NCI-H2227 (cell line): Measurements from ENCODE around the gene TNNI2.

ENCODE experiments used
- DNase-seq: peaks from one replicate; lab custom pipeline; 2025; ENCODE audit not compliant: unreplicated experiment; lab: John Stamatoyannopoulos, UW

Gene TNNI2

DNA sequence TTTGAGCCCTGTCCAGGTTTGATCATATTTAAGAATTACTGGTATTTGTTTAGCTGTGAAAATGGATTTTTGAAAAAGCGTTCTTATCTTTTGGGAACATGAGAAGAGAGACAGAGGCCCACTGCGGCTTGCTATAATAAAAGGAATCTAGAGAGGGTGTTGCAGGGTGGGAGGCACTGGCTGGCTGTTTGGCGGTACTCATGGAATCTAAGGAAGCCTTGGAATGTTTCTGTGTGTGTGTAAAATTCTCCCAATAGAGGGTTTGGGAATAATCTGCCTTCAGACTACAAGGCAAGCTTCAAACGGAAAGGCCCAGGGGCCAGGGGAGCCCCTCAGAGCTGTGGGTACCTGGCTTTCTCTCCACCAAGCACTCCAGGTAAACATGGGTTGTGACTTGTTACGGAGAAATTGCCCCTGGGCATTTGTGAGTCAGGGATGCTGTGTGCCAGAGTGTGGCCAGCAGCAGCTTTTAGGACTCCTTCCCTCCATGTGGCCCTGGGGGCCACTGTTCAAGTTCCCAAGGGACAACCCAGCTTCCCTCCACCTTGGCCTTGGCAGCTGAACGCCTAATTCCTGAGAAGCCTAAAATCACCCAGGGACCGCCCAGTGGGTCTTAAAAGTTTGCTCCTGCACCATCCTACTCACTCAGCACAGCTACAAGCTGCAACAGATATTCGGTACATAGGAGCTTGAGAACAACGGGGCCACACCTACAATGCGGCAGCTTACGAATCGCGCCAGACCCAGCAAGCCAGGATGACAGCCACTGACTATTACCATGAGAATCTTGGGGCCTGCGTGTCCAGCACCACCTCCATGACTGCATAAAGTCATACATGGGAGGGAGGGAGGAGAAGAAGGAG is 18.1 kb upstream of the TNNI2 start:
- no peak for DNase-seq

DNA sequence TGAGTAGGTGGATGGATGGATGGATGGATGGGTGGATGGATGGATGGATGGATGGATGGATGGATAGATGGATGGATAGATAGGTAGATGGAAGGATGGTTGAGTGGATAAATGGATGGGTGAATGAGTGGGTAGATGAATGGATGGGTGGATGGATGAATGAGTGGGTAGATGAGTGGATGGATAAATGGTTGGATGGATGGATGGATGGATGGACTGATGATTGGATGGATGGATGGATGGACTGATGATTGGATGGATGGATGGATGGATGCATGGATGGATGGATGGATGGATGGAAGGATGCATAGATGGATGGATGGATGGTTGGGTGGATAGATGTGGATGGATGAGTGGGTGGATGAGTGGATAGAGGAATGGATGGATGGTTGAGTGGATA is 17.2 kb upstream of the TNNI2 start:
- no peak for DNase-seq

DNA sequence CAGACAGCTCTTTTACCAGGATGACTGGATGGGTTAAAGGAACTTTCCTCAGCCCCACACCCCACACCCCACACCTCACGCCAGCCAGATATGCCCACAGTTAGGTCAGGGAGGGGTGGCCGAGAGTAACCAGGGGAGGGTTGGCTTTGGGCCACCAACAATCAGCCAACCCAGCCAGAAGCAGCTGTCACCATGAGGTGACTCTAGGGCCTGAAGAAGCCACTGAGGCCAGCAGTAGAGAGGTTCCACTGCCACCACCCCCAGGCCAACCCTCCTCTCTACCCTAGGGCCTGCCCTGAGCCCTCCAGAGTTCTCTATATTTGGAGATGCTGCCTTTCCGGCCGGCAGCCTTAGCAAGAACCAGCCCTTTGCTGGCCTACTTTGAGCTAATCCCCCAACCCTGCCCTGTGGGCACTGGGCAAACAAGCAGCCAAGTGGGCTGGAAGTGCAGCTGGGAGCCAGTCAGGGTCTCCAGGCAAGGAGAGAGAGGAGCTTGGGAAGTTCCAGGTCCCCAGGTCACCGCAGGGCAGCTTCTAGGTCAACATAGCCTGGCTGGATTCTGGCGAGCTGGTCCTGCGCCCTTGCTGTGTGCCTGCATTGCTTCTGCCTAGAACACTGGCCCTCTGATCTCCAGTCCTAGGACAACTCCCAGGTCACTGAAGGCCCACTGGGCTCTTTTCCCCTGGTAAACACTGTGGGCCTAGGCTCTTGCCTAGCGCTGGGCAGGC is 16.0 kb upstream of the TNNI2 start:
- no peak for DNase-seq

DNA sequence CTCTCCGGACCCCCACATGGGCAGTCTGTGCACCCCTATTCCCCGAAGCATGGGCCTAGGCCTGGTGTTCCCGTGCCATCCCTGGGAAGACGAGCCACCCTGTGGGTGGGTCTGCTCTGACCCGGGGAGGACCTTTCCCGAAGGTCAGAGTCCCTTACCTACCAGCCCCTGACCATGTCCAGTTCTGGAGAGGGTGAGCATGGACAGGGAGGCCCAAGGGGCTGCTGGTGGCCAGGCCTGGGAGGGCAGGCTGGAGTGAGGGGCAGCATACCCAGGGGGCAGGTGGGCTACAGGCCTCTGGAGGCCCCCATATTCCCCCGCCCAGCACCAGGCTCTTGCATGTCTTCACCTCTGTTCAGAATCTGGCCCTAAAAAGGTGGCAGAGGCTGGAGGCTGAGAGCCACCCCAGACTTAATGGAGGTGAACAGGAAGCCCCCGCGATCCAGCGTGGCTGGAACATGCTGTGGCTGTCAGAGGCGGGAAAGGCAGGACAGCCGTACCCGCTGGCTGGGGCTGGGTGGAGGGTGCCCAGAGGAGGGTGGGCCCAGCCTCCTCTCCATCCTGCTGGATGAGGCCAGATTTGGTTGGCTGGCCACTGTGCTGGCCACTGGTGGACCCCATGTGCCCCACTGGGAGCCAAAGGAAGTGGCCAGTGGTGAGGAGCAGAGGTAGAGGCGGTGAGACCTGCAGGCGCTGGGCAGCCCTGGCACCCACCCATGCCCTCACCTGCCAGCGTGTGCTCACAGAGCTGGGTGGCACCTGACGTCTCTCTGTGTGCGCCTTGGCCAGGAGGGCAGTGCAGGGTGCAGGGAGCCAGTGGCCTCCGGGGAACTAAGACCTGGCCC is 15.2 kb upstream of the TNNI2 start:
- DNase-seq = no peak

DNA sequence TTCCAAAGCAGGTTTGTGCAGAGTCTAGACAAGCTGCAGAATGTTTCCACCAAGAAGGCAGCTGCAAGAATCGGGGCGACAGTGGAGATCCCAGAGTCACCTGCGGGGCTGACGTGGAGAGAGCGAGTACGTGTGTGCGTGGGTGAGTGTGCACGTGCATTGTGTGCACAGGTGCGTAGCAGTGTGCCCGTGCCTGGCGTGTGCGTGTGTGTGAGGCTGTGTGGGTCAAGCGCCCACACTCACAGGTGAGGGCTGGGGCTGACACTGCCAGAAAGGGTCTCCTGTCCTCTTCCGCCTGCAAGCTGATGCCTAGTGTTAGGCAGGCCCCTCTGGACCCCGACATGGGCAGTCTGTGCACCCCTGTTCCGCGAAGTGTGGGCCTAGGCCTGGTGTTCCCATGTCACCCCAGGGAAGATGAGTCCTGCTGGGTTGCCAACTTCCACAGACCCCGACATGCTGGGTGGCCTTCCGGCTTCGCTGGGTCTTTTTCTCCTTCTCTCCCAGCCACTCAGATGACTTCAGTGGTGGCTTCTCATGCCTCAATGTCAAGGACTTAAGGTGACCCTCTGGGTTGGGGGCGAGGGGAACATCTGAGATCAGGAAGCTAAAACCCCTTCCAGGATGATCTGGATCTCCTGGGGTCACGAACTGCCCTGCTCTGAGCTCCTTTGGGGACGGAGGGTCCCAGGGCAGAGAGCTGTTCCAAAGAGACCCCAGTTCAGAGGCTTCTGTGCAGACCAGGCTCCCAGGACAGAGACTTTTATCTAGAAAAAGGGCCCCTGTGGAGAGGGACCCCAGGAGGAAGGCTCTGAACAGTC is 14.4 kb upstream of the TNNI2 start:
- DNase-seq = no peak

DNA sequence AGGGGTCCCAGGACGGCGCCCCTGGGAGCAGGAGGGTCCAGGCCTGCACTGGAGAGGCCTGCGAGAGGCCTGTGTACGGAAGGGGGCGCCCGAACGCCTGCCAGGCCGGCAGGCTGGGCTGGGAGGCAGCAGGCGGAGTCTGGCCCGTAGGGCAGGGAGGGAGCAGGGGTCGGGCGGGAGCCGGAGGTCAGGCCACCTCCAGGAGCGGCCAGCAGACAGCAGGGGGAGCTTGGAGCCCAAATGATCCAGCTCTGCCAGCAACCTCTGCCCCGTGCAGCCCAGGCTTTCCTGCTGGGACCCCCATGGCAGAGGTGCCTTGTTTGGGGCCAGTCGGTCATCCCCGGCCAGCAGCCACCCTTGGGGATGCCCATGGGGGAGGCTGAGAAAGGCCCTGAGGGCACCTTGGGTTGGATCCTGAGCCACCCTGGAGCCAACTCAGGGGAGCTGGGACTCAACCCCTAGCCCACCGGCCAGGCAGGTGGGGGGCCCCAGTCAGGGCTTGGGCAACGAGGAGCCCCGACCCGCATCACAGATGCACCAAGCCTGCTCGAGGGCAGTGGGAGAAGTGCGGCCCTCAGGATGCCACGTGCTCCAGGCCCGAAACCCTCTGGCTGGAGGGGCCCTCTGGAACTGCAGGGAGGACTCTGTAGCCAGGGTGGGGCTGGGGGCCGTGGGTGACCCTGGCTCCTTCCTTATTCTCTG is 13.6 kb upstream of the TNNI2 start:
- no peak for DNase-seq

DNA sequence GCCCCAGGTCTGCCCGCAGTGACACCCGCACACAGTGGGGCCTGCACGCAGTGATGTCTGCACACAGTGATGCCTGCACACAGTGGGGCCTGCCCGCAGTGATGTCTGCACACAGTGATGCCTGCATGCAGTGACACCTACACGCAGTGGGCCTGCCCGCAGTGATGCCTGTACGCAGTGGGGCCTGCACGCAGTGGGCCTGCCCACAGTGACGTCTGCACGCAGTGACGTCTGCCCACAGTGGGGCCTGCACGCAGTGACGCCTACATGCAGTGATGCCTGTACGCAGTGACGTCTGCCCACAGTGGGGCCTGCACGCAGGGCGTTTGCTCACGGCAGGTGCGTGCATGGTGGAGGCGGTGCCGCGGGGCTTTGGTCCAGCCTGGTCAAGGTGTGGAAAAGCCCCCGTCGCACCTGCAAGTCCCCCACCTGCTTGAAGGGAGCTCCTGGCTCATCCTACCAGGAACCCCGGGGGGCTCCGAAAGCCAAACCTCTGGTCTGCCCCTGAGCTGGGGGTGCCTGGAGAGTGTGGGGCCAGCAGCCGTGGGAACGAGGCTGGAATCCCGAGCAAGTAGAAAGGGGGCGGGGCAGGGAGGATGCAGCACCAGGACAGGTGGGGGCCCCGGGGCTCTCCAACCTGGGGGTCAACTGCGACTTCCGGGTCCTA is 12.9 kb upstream of the TNNI2 start:
- no peak for DNase-seq

DNA sequence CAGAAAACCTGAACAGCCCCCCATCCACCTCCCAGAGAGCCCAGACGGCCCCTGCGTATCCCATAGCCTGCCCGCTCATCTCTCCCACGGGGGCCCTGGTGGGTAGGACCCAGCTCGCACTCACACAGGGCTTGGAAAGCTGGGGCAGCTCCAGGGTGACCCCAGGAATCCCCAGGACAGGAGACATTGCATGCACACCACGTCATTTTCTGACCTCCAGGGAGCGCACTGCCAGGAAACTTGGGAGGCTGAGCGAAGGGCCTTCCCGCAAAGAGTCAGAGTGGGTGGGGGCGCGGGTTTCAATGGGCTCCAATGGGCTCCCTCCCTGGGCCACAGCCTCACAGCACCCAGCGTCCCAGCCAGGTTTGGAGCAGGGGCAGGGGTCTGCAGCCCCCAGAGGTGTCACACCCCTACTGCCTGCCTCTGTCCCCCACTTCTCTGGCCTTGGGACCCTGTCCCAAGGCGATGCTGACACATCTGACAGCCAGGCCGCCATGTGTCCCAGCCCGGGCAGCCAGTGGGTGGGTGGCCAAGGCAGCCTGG is 12.2 kb upstream of the TNNI2 start:
- no peak for DNase-seq

DNA sequence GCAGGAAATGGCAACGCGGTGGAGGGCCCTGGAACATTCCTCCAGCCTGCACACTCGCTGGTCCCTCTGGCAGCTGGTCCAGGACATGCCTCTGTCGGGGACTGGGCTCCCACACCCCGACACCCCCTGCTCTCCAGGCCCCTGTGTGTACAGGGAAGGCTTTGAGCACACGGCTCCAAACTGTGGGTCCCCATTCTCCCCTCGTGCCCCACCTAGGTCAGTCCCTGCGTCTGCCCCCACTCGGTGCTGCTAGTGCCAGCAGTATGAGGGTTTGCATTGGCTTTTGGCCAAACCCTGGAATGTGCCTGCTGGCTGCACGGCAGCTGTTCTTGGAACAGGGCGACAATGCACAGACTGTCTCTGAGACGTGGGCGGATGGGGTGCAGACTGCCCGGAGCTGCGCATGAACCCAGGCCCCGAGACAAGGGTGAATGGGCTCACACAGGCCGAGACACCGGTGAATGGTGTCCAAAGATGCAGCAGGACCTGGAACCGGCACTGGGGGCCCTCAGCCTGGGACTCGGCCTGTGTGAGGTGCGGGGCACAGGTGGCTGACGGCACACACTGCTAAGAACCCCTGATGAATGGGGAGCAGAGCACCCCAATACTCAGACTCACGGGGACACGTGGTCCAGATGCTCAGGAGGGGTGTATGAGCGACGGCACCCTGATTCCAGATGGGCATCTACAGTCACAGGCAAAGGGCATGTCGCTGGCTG is 11.5 kb upstream of the TNNI2 start:
- no peak for DNase-seq

DNA sequence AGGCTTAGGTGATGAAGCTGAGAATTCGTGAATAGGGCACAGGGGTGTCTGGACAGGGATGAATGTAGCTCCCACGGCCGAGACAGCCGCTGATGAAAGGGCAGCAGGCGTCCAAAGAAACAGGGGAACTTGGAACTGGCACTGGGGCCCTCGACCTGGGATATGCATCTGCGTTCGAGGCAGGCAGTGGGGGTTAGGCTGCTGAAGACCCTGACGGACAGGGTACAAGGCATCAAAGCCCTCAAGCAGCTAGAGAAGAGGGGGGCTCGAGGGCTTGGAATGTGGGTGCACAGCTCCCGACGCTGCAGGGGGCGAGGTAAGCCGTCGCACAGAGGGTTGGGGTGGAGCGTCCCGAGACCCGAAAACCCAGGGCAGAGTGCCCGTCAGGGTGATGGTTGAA is 10.8 kb upstream of the TNNI2 start:
- DNase-seq = no peak

DNA sequence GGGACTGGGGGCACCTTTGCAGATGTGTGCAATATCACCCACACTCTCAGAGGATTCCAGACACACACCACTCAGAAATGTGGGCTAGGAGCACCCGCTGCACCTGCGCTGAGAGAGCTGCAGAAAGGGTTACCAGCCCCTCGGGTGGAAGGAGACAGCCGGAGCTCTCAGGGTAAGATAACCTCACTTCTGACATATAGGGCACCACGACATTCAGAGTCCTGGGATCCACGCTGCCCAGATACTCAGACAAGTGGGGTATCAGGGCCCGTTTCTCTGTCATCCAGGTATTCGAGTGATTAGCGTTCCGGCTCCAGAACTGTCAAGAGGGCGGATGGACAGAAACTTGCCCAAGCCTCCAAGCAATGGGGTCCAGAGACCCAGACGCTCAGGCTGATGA is 10.2 kb upstream of the TNNI2 start:
- DNase-seq = no peak

DNA sequence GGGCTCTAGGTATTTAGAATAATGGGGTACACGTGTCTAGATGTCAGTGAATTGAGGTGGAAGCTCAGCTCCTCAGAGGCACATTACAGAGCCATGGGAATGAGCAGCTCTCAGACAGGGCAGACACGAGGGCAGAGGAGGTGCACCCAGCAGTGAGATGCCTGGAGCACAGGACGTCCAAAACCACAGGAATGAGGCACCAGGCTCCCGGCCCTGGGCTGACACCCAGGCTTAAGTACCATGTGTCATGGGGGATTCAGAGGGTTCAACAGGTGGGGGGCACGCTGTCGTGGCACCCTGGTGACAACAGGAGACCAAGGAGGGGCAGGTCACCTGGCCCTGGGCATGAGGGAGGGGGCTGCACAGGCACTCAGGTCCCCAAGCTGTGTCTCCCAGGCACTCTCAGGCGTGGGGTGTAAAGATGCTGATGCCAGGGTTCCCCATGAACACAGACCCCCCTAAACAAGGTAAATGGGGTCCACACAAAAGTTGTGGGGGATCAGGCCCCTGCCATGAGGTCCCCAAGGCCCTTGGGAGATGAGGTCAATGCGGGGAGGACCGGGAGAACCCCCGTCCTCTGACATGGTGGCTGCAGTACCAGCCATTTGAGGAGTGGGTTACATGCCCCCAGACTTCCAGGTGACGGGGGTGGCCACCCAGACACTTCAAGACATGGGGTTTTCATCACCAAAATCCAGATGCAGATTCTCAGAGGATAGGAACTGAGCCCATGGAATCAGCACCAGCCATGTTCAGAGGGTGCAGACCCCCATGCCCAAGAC is 9.6 kb upstream of the TNNI2 start:
- no peak for DNase-seq

DNA sequence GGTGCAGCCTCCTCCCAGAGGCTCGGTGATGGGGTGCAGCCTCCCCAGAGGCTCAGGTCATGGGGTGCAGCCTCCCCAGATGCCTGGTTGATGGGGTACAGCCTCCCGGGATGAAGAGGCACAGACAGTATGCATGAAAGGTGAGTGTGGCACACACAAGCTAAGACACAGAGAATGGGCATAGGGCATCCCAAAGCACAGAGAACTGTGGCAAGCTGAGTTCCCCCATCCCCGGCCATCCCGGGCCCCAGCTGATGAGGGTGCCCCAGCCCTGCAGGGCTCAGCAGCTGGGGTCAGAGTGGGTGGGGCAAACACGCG is 8.8 kb upstream of the TNNI2 start:
- no peak for DNase-seq

DNA sequence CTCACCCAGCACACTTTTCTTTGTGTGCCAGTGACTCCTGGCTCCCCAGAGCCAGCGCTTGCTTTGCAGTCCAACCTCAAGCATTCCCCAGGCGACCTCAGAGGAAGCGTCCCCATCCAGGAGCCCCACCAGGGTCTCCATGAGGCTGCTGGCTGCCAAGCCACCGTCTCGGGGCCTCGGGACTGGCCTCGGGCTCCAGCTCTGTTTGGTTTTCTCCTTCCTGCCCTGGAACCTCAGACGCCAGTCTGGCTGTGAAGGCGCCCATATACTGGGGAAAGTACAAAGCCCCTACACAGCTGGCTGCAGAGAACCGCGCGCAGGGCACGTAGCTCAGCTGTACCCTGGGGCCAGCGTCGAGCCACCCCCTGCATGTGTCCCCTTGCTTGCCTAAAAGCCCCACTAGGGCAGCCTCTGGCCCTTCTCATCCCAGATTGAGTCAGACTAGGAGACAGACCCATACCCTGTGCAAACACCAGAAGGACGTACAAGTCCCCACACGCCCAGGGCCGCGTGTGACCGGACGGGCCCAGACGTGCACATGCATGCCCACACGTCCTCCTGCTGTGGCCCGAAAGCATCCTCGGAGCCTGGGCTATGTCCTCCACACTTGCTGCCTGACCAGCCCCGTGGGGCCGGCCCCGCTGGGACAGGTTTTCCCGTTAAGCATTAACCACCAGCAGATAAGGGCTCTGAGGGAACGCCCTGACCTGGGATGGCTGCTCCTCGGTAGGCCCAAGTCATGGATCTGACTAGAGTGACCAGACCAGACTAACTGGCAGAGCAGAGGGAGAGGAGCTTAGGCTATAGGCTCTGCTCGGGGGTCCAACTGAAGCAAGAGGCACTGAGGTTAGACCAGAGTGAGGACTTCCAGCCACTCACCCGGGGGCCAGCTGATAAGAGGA is 8.2 kb upstream of the TNNI2 start:
- DNase-seq = no peak

DNA sequence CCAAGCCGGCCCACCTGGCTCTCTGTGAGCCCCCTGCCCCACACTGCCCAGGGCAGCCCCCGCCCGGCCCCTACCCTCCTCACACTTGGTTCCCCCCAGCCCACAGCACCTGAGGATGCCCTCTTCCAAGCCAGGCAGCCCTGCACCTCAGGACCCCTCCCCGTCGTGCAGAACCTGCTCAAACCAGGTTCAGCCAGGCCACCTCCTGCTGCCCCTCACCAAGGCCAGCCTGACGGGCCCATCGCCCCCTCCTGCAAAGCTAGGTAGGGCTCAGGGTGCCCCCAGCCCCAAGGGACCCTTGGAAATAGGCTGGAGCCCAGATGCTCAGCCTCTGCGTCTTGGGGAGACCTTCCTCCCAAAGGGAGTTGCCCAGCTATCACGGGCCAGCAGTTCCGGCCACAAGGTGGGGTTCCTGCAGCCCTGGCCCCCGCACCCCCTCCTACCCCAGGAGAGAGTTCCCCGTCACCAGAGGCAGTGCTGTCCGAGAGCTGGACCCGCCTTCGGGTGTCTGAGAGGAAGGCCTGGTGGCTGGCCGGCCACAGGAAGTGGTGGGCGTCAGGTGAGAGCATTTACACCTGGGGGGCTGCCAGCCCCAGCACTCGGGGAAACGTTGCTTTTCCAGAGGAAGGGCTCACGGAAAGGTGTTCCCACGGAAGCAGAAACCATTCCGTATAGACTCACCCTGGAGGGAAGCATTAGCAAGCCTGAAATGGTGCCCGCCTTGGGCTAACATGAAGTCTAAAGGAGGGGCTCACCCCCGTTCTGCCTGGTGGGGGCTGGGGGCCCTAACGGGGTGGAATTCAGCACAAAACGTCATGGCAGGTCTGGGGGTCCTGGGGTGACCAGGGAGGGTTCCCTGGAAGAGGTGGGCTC is 7.2 kb upstream of the TNNI2 start:
- no peak for DNase-seq
